Measurements from ENCODE around the gene CD19.
"Not testable (repeated sequence)": the region's sequence is repeated elsewhere in the genome, so short reads cannot be mapped to it uniquely, and the experiment has no call there.

The CD19 gene

GRCh38 chr16:28974007-28974436 lies 42.3 kb downstream of the CD19 start:
- DNase-seq (ENCODE audit: low read depth): peak; percentile 73
- H3K4me3 ChIP-seq (ENCODE audit: low read depth, low read length): peak overlapping the region; percentile 99
- peak; percentile 82 for TF ChIP-seq CTCF (conservative IDR thresholded peaks at IDR 0.05; ENCODE audit: low read depth, low read length)

GRCh38 chr16:28974437-28975157 lies 42.8 kb downstream of the CD19 start, which contains the start of gene SPNS1:
TSS of gene SPNS1 (plus strand) at chr16:28974778. CDS start at chr16:28975152, 374 bp downstream.
- TF ChIP-seq CTCF (conservative IDR thresholded peaks at IDR 0.05; ENCODE audit: low read depth, low read length): no peak
- DNase-seq (ENCODE audit: low read depth): peak; percentile 98
- peak within 1 kb of the TSS; percentile 99 for H3K4me3 ChIP-seq (ENCODE audit: low read depth, low read length)

GRCh38 chr16:28975158-28975599 lies 43.4 kb downstream of the CD19 start:
- no peak for TF ChIP-seq CTCF (conservative IDR thresholded peaks at IDR 0.05; ENCODE audit: low read depth, low read length)

GRCh38 chr16:28977703-28978662 lies 46.2 kb downstream of the CD19 start:
- DNase-seq (ENCODE audit: low read depth): no peak
- peak; percentile 49 for TF ChIP-seq CTCF (conservative IDR thresholded peaks at IDR 0.05; ENCODE audit: low read depth, low read length)
- no peak overlapping the region for H3K4me3 ChIP-seq (ENCODE audit: low read depth, low read length)

More at GRCh38 chr16:28975158-28975599, 43.4 kb downstream of the CD19 start:
- DNase-seq (ENCODE audit: low read depth): peak; percentile 12
- peak overlapping the region; percentile 99 for H3K4me3 ChIP-seq (ENCODE audit: low read depth, low read length)

GRCh38 chr16:28980330-28980729 lies 48.6 kb downstream of the CD19 start:
- H3K4me3 ChIP-seq (ENCODE audit: low read depth, low read length); DNase-seq (ENCODE audit: low read depth): not testable (repeated sequence)

GRCh38 chr16:28980929-28981328 lies 49.2 kb downstream of the CD19 start:
- no peak for DNase-seq (ENCODE audit: low read depth)
- H3K4me3 ChIP-seq (ENCODE audit: low read depth, low read length): no peak overlapping the region
- no peak for TF ChIP-seq CTCF (conservative IDR thresholded peaks at IDR 0.05; ENCODE audit: low read depth, low read length)

GRCh38 chr16:28981517-28981916 lies 49.7 kb downstream of the CD19 start:
- peak; percentile 71 for TF ChIP-seq CTCF (conservative IDR thresholded peaks at IDR 0.05; ENCODE audit: low read depth, low read length)
- DNase-seq (ENCODE audit: low read depth): peak; percentile 8

More at GRCh38 chr16:28981517-28981916, 49.7 kb downstream of the CD19 start:
- no peak overlapping the region for H3K4me3 ChIP-seq (ENCODE audit: low read depth, low read length)

All from choroid plexus epithelial cell (primary cell).